Measurements from ENCODE around the gene VAC14. TPM values are rescaled to one million over a fixed set of nuclear protein-coding genes. Genes with fewer than 3 reads are reported as not detected.

The VAC14 gene
- polyA plus RNA-seq, 1 donor from 2014 or later = 8.6 TPM

DNA sequence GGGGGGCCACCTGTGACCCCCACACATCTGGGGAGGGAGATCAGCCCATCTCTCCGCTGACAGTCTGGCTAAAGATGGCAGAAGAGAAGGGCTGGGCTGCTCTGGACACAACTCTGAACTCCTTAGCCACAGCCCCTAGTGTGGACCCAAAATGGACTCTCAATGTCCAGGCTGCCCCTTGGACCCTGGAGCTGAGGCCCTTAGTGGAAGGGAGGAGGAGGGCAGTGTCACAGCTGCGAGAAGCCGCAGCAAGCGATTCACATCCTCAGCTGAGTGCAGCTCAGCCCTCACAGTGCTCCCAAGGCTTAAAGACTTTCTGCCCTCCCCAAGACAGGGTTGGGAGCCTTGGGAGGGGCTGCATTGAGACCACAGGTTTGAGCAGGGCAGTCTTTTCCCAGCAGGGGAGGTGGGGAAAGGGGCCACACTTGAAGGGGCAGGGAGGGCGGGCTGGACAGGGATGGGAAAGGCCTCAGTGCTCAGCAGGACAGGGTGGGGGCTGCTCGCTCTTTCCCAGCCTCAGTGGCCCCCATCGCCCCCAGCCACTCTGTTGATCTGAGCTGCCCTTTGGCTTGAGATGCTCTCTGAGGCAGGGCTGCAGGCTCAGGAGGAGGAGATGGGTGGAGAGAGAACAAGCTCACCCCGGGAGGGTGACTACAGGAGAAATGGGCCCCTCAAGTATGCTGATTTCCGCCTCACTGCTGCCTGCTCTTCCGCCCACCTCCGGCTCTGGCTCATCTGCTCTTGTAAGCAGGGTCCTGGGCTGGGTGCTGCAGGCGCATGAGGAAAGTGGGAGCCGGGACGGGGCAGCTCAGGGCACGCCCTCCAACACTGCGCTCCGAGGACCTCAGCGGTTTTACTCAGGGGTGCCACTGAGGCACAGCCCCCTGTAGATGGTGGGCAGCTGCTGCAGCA lies 64.2 kb downstream of the VAC14 start:
- no peaks in the 10 kb centered on the region for H3K9me3 ChIP-seq (ENCODE audit: low read length)
- no peaks in the 10 kb centered on the region for H3F3A ChIP-seq (ENCODE audit: insufficient read depth, low read length, poor library complexity, severe bottlenecking)
- no peaks in the 10 kb centered on the region for H3K27me3 ChIP-seq (ENCODE audit: insufficient read depth, low read depth, low read length)
- H3K36me3 ChIP-seq (ENCODE audit: insufficient read depth, low read length) = no peaks in the 10 kb centered on the region
- no peak overlapping the region for H3K4me3 ChIP-seq (ENCODE audit: low read length)
- H2AFZ ChIP-seq (ENCODE audit: low read depth, low read length) = no peak overlapping the region
- no peak overlapping the region for H3K9ac ChIP-seq (ENCODE audit: low read length)
- no peak overlapping the region for H3K27ac ChIP-seq (ENCODE audit: low read length)
- no peak for TF ChIP-seq REST (IDR thresholded peaks at IDR 0.05; ENCODE audit: borderline replicate concordance)
- no peak for TF ChIP-seq MXI1 (conservative IDR thresholded peaks at IDR 0.05; ENCODE audit: poor library complexity, severe bottlenecking)
- no peak for TF ChIP-seq TAF1 (IDR thresholded peaks at IDR 0.05; ENCODE audit: low read depth)
- no peak for TF ChIP-seq CTCF (IDR thresholded peaks at IDR 0.05; ENCODE audit: poor library complexity, severe bottlenecking)
- TF ChIP-seq POLR2AphosphoS5 (IDR thresholded peaks at IDR 0.05) = no peak
- TF ChIP-seq RAD21 (conservative IDR thresholded peaks at IDR 0.05) = no peak
- no peak for TF ChIP-seq EP300 (conservative IDR thresholded peaks at IDR 0.05; ENCODE audit: poor library complexity, severe bottlenecking)
- TF ChIP-seq SMC3 (conservative IDR thresholded peaks at IDR 0.05; ENCODE audit: poor library complexity) = no peak
- TF ChIP-seq EZH2 (IDR thresholded peaks at IDR 0.05; ENCODE audit: borderline replicate concordance, insufficient read depth, low read length, poor library complexity, severe bottlenecking) = no peak
- no peak overlapping the region for H3K4me2 ChIP-seq (ENCODE audit: low read length)
- no peaks in the 10 kb centered on the region for H3K9me2 ChIP-seq (ENCODE audit: insufficient read depth, low read length)
- H3K79me2 ChIP-seq (replicated peaks; ENCODE audit: insufficient read depth, low read length) = no peaks in the 10 kb centered on the region
- H4K20me1 ChIP-seq (ENCODE audit: insufficient read depth) = no peaks in the 10 kb centered on the region

DNA sequence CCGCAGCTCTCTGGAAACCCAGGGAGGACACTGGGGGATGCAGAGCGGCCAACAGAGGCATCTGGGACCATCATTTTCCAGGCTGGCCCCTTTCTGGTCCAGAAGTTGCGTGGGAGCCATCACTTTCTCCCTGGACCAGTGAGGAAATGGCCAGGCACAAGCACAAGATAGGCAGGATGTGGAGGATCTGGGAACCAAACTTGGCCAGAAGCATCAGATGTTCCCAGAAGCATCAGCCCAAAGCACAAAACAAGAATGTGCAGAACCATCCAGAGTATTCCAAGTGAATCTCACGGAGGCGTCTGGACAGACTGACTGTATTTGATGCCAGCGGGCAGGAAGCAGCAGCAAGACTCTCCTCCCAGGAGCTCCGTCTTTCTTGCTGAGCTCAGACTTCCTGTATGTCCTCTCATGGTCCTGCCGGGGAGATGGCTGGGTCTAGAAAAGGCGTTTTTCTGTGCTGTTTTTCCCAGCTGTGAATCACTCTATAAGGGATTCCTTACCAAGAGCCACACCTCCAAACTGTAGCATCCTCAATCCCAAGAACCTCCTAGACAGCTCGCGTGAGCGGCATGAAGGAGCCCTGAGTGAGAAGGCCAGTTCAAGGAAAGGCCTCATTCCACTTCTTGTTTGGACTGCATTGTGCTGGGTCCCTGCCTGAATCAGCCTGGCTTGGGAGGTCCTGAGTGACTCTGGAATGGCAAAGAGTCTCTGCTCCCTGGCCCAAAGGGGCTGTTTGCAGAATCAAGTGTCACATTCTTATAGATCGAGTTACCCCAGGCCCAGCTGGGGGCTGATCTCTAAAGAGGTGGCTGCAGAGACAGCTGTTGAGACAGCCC lies 65.6 kb downstream of the VAC14 start:
- no peaks in the 10 kb centered on the region for H3K79me2 ChIP-seq (replicated peaks; ENCODE audit: insufficient read depth, low read length)
- H3K27me3 ChIP-seq (ENCODE audit: insufficient read depth, low read depth, low read length) = no peaks in the 10 kb centered on the region
- H3K9me2 ChIP-seq (ENCODE audit: insufficient read depth, low read length) = no peaks in the 10 kb centered on the region
- no peak overlapping the region for H3K4me3 ChIP-seq (ENCODE audit: low read length)
- H4K20me1 ChIP-seq (ENCODE audit: insufficient read depth) = no peaks in the 10 kb centered on the region
- H3K9ac ChIP-seq (ENCODE audit: low read length) = no peak overlapping the region
- TF ChIP-seq RAD21 (conservative IDR thresholded peaks at IDR 0.05) (no peak), POLR2AphosphoS5 (IDR thresholded peaks at IDR 0.05) (no peak), TAF1 (IDR thresholded peaks at IDR 0.05; ENCODE audit: low read depth) (no peak), REST (IDR thresholded peaks at IDR 0.05; ENCODE audit: borderline replicate concordance) (no peak), EZH2 (IDR thresholded peaks at IDR 0.05; ENCODE audit: borderline replicate concordance, insufficient read depth, low read length, poor library complexity, severe bottlenecking) (no peak), MXI1 (conservative IDR thresholded peaks at IDR 0.05; ENCODE audit: poor library complexity, severe bottlenecking) (no peak), CTCF (IDR thresholded peaks at IDR 0.05; ENCODE audit: poor library complexity, severe bottlenecking) (no peak)
- H3K27ac ChIP-seq (ENCODE audit: low read length) = no peak overlapping the region
- no peak overlapping the region for H2AFZ ChIP-seq (ENCODE audit: low read depth, low read length)
- no peak overlapping the region for H3K4me2 ChIP-seq (ENCODE audit: low read length)
- no peaks in the 10 kb centered on the region for H3F3A ChIP-seq (ENCODE audit: insufficient read depth, low read length, poor library complexity, severe bottlenecking)
- H3K36me3 ChIP-seq (ENCODE audit: insufficient read depth, low read length) = no peaks in the 10 kb centered on the region
- no peaks in the 10 kb centered on the region for H3K9me3 ChIP-seq (ENCODE audit: low read length)
